Activated CD8-positive, alpha-beta T cell treated with anti-CD3 and anti-CD28 coated beads for 36 hours (primary cell): ENCODE measurements around the gene FHIP1A. TPM values are rescaled to one million over a fixed set of nuclear protein-coding genes. Genes with fewer than 3 reads are reported as not detected.

Experiments
- ATAC-seq: fragments of 200-7000 bp; cut with Tn5 transposase; one replicate; pipeline ENCODE4 v1.10.0; 2021; ENCODE audit warnings: mild to moderate bottlenecking, moderate library complexity
- CTCF ChIA-PET: fragments of 350-600 bp; sonication (Branson Sonifier 250); formaldehyde crosslinking; loops from one replicate; lab custom pipeline; 2021; ENCODE audit warnings: antibody characterized with exemption; lab: Charles Lee
- POLR2A ChIA-PET: fragments of 350-600 bp; sonication (Branson Sonifier 250); formaldehyde crosslinking; loops from one replicate; lab custom pipeline; 2021; ENCODE audit warnings: antibody characterized with exemption; lab: Charles Lee
- DNase-seq: peaks from one replicate; pipeline ENCODE4 v3.0.0-alpha.2; 2020
- H3K27ac Mint-ChIP-seq: one replicate; pipeline ENCODE4 v1.8.0; 2021; ENCODE audit warnings: mild to moderate bottlenecking, mixed read lengths
- H3K27me3 Mint-ChIP-seq: one replicate; pipeline ENCODE4 v1.8.0; 2021; ENCODE audit warnings: mixed read lengths
- H3K36me3 Mint-ChIP-seq: one replicate; pipeline ENCODE4 v1.8.0; 2021; ENCODE audit warnings: low read depth, mixed read lengths
- H3K4me1 Mint-ChIP-seq: one replicate; pipeline ENCODE4 v1.8.0; 2021; ENCODE audit warnings: low read depth, mixed read lengths
- H3K4me3 Mint-ChIP-seq: one replicate; pipeline ENCODE4 v1.8.0; 2021; ENCODE audit warnings: mild to moderate bottlenecking, moderate library complexity, mixed read lengths
- H3K9me3 Mint-ChIP-seq: one replicate; pipeline ENCODE4 v1.8.0; 2021; ENCODE audit warnings: mixed read lengths
- intact Hi-C: fragments of 100-400 bp; cut with micrococcal nuclease; formaldehyde crosslinking; loops from one replicate; pipeline ENCODE4 v1.10.0; 2022
- total RNA-seq, 2 experiments: library from RNA; stranded (reverse); gene quantifications; one replicate each; pipeline ENCODE4 v1.2.3, GENCODE V29; 2021
- TF ChIP-seq, protein P1 (sequence below): fragments of 200-600 bp; IDR thresholded peaks from one replicate; pipeline ENCODE4 v1.8.0; 2022; ENCODE audit warnings: antibody characterized with exemption, mild to moderate bottlenecking

The FHIP1A gene
- under 1 TPM; 0.76 to 0.86 TPM for total RNA-seq

DNA sequence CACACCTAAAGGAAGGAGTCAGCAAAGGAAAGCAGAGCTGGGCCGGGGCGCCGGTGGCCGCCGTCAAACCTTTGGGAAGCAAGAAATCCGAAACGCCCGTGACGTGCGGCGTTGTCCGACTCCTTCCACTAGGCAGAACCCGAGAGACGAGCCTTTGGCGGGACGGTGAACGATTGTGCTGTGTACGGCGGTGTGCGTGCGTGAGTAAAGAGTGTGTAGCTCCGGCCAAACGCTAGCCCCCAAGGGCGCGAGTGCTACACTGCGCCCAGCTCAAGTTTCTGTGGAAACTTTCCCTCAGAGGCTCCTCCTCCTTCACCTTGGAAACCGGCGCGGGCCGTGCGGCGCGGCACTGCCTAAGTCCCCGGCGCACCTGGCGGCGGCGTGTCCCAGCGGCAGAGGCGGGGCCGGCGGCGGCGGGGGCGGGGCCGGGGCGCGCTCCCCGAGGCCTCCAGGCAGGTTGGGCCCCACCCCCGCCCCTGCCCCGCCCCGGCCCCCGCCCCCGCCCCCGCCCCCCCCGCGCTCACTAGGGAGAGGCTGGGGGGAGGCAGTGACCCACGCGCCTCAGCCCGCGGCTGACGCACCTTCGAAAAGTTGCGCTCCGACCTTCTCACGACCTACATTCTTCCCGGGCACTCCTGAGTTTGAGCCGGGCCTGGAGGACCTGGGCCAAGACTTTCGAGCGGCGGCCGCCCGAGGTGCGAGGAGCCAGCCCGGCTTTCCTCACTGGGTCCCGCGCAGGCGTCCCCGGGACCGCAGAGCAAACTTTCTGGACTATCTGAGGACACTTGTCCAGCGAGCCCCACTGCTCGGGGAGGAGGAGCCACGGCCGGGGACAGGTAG lies at the start of gene FHIP1A:
FHIP1A (plus strand) TSS at position 547 of the 840 bp plus-strand sequence. CDS start 157,084 bp downstream, outside the sequence.
- H3K36me3 Mint-ChIP-seq = no peaks in the 10 kb centered on the region
- ChIA-PET CTCF (no interaction called here), POLR2A (no interaction called here)
- ATAC-seq = peak; percentile 88
- intact Hi-C loops = no loop called here
- H3K9me3 Mint-ChIP-seq = no peaks in the 10 kb centered on the region
- DNase-seq = peak; percentile 83
- peak within 1 kb of the TSS; percentile 77 for H3K4me3 Mint-ChIP-seq
- peaks cover 24% of the 10 kb centered on the region for H3K4me1 Mint-ChIP-seq
- peaks cover 47% of the 10 kb centered on the region for H3K27me3 Mint-ChIP-seq
- TF ChIP-seq, protein P1, sequence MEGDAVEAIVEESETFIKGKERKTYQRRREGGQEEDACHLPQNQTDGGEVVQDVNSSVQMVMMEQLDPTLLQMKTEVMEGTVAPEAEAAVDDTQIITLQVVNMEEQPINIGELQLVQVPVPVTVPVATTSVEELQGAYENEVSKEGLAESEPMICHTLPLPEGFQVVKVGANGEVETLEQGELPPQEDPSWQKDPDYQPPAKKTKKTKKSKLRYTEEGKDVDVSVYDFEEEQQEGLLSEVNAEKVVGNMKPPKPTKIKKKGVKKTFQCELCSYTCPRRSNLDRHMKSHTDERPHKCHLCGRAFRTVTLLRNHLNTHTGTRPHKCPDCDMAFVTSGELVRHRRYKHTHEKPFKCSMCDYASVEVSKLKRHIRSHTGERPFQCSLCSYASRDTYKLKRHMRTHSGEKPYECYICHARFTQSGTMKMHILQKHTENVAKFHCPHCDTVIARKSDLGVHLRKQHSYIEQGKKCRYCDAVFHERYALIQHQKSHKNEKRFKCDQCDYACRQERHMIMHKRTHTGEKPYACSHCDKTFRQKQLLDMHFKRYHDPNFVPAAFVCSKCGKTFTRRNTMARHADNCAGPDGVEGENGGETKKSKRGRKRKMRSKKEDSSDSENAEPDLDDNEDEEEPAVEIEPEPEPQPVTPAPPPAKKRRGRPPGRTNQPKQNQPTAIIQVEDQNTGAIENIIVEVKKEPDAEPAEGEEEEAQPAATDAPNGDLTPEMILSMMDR = no peak
- peak within 1 kb of the TSS; percentile 49 for H3K27ac Mint-ChIP-seq

GRCh38 chr4:151359576-151359975 lies 49.4 kb upstream of the FHIP1A start:
- Mint-ChIP-seq H3K4me1 (peaks cover 2% of the 10 kb centered on the region), H3K27ac (no peak overlapping the region), H3K36me3 (no peaks in the 10 kb centered on the region), H3K9me3 (no peaks in the 10 kb centered on the region), H3K27me3 (peaks cover 20% of the 10 kb centered on the region), H3K4me3 (no peak overlapping the region)
- no peak for ATAC-seq
- intact Hi-C loops = no loop called here
- TF ChIP-seq, protein P1 = no peak
- POLR2A ChIA-PET = no interaction called here
- no peak for DNase-seq
- CTCF ChIA-PET = no interaction called here

- POLR2A ChIA-PET = no interaction called here
- CTCF ChIA-PET = no interaction called here
- ATAC-seq (no peak), DNase-seq (no peak)
- TF ChIP-seq, protein P1 = no peak
- no peaks in the 10 kb centered on the region for H3K36me3 Mint-ChIP-seq
- peaks cover 15% of the 10 kb centered on the region for H3K27me3 Mint-ChIP-seq
- H3K9me3 Mint-ChIP-seq = no peaks in the 10 kb centered on the region
- no peak overlapping the region for H3K4me3 Mint-ChIP-seq
- H3K27ac Mint-ChIP-seq = no peak overlapping the region
- H3K4me1 Mint-ChIP-seq = peaks cover 2% of the 10 kb centered on the region
- intact Hi-C loops = loop anchor here (5.0 kb wide), 2 partner anchors 244 to 246 kb away; no protein-coding TSS in a partner anchor
Observed at GRCh38 chr4:151361126-151361525, 47.9 kb upstream of the FHIP1A start.

DNA sequence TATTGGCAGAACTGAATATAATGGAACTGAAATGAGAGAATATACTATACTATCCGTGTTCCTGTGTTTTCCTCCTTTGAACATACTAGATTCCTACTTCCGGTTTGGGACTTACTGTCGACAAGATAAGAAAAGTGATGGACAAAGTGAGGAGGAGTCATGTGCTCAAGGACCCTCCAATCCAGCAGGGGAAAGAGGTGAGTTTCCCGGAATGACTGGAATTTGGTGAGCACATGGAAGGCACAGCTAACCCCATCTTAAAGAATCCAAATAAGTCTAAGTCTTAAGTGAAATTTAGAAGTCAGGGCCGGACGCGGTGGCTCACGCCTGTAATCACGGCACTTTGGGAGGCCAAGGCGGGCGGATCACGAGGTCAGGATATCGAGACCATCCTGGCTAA lies 47.0 kb upstream of the FHIP1A start:
- no peak for ATAC-seq
- H3K9me3 Mint-ChIP-seq = no peaks in the 10 kb centered on the region
- H3K27me3 Mint-ChIP-seq = peaks cover 13% of the 10 kb centered on the region
- H3K27ac Mint-ChIP-seq = no peak overlapping the region
- no peak overlapping the region for H3K4me3 Mint-ChIP-seq
- ChIA-PET POLR2A (no interaction called here), CTCF (interaction anchor here (0.7 to 1.2 kb wide), 3 partner anchors 214 to 278 kb away, joined by 3 read pairs; no protein-coding TSS in a partner anchor)
- intact Hi-C loops = loop anchor here (2.0 to 5.0 kb wide), 3 partner anchors 85 to 245 kb away; partner anchors contain the start of gene PRSS48
- TF ChIP-seq, protein P1 = no peak
- H3K36me3 Mint-ChIP-seq = no peaks in the 10 kb centered on the region
- peaks cover 2% of the 10 kb centered on the region for H3K4me1 Mint-ChIP-seq
- no peak for DNase-seq
